ENCODE data around the gene CTAG1B.
"Not testable (repeated sequence)": the region's sequence is repeated elsewhere in the genome, so short reads cannot be mapped to it uniquely, and the experiment has no call there.

Gene CTAG1B

DNA sequence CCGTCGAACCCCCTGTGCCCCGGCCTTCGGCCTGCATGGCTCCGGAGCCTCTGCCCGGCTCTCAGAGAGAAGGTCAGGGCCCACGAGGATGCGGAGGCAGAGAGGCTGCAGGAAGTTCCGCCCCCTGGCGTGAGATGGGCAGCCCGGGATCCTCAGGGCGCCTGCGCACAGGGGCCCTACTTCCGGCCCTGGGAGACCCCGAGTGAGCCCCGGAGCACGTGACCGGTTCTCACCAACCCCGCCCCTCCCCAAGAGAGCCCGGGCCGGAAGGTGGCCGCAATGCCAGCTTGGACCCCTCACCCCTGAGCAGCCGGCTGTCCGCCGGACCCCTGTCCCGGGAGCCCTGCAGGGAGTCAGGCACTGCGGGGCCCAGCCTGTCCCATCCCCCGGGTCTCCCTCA, at the start of gene CTAG1B:
Gene CTAG1B, minus strand, starts transcription at position 101 of the 400 bp plus-strand sequence. Its CDS starts 64 bp downstream, at position 37.
- DNase-seq = not testable (repeated sequence)

- no peak for DNase-seq
Measured at GRCh38 chrX:154661899-154662298, 42.8 kb upstream of the CTAG1B start.

GRCh38 chrX:154661170-154661569, 42.1 kb upstream of the CTAG1B start:
- DNase-seq = no peak

- DNase-seq = no peak
Measured at GRCh38 chrX:154660541-154660940, 41.5 kb upstream of the CTAG1B start.

- no peak for DNase-seq
Measured at GRCh38 chrX:154658957-154659356, 39.9 kb upstream of the CTAG1B start.

GRCh38 chrX:154658187-154658586, 39.1 kb upstream of the CTAG1B start:
- no peak for DNase-seq

DNA sequence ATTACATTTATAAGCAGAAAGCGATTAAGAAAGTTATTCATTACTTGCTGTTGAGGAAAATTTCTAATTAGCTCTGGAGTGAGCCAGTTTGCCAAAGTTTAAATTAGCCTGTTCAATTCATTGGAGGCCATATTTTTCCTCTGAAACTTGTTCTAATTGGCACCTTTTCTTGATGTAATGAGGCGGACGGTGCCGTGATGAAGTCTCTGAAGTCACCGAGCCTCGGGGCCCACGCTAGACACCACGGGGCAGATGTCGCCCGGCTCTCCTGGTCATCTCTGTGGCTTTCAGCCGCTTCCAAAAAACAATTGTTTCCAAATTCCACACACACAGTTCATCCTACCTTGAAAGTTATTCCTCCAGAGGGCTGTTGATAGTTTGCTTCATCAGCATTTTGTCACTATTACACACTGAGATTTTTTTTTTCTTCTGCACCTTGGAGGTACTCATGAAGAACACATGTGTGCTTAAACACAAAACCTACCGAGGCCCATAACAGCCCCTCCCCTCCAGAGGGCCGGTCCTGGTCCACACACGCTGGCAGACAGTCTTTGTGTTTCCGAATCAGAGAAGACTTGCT, 38.2 kb upstream of the CTAG1B start:
- DNase-seq = no peak

DNA sequence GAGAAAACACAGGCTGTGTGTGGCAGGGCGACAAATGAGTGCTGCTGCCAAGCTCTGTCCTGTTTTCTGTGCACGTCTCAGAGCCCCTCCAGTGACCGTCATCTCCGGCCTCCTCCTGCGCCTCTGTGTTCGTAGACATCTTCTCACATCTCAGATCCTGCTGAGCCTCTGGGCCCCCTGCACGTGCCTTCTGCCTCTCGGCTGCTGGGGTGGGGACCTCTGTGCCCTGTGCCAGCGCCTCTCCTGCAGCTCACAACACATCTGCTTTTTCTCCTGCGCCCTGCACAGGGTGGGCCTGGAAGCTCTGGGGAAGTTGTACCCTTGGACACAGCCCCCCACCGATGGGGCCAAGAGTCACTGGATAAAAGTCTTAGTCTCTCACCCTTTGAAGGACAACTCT, 36.7 kb upstream of the CTAG1B start:
- DNase-seq = no peak

DNA sequence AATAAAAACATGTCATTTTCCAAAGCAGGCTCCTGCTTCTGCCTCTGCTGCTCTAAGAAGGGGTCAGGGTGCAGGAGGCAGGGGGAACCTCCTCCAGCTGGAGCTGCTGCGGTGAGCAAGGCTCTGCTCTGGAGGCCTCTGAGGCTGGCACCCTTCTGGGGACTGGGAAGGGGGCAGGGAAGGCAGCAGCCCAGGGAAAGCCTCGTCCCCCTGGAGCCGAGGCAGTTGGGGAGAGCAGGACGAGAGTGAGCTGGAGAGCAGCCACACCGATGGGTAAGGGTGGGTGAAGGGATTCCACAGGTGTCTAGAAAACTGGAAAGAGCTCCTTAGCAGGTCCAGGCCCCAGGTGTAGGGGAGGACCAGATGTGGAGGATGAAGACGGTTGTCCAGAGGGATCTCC, 36.3 kb upstream of the CTAG1B start:
- no peak for DNase-seq

DNA sequence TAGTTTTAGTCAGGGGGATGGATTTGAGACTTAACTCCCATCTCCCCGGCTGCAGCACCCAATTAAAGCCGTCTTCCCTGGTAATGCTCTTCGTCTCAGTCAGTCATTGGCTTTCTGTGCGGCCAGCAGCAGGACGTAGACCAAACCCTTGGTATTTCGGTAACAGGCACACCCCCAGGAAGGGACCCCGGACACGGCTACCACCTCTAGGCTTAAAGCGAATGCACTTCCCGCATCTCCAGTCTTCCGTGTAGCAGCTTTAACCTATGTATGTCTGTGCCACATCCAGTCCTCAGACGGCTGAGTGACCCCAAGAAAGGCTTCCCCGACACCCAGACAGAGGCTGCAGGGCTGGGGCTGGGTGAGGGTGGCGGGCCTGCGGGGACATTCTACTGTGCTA, 35.8 kb upstream of the CTAG1B start:
- no peak for DNase-seq

GRCh38 chrX:154654372-154654771, 35.3 kb upstream of the CTAG1B start:
- DNase-seq = no peak

GRCh38 chrX:154653413-154653812, 34.3 kb upstream of the CTAG1B start, which contains the start of gene CTAG2:
Gene CTAG2, minus strand, starts transcription at chrX:154653579. Its CDS starts 64 bp downstream, at chrX:154653515.
- not testable (repeated sequence) for DNase-seq

GRCh38 chrX:154653048-154653401, 33.9 kb upstream of the CTAG1B start:
- no peak for DNase-seq

- no peak for DNase-seq
Measured at GRCh38 chrX:154652311-154653047, 33.4 kb upstream of the CTAG1B start.

GRCh38 chrX:154650221-154650510, 31.1 kb upstream of the CTAG1B start:
- DNase-seq = no peak

GRCh38 chrX:154649503-154650220, 30.6 kb upstream of the CTAG1B start:
- no peak for DNase-seq

- DNase-seq = no peak
Measured at GRCh38 chrX:154648931-154649330, 29.8 kb upstream of the CTAG1B start.

DNA sequence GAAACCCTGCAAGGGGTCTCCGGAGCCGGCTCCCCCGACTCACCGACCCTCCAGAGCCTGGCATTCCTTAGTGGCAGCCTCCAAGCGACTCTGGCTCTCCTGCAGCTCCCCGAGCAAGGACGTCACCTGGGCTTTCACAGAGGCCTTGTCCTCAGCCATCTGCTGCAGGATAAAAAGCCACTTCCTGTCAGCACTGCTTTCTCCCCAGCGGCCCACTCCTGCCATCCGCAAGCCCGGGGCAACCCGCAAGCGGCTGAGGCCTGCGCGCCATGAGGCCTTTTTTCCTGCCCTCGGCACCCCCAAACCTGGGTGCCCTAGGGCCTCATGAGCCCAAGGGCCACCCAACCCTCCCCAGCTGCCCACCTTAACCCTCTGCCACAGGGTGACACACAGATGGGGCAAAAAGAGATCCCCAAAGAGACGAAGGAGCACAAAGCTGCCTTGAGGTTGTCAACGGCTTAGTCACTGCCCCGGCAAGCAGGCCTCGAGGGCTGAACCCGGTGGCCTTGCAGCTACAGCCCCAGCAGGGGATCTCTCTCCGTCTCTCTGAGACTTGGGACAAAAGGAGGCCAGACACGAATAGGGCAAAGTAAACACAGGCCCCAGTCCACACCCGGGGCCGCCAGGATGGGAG, 26.8 kb upstream of the CTAG1B start:
- DNase-seq = not testable (repeated sequence)

- DNase-seq = not testable (repeated sequence)
Measured at GRCh38 chrX:154643708-154644107, 24.6 kb upstream of the CTAG1B start.

DNA sequence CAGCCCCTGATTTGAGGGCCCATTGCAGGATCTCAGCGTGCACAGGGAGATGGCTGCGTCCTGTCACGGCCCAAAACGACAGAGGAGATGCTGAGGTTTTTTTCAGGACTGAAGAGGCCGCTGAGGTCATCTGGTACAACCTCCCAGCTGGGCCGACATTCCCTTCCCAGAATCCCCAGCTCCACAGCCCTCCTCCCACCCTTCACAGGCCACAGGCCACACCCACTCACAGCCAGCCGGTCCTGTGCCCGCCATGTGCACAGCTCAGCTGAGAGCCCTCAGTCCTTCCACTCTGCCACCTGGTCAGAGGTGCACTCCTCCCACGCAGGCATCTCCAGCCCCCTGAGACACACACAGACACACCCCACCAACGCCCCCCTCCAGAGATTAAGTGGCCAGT, 22.7 kb upstream of the CTAG1B start:
- not testable (repeated sequence) for DNase-seq

GRCh38 chrX:154633661-154634060, 14.6 kb upstream of the CTAG1B start:
- DNase-seq = not testable (repeated sequence)

GRCh38 chrX:154630949-154631348, 11.9 kb upstream of the CTAG1B start:
- DNase-seq = not testable (repeated sequence)

GRCh38 chrX:154628960-154629359, 9.9 kb upstream of the CTAG1B start:
- not testable (repeated sequence) for DNase-seq

Data from NCI-H774 (cell line).